Endothelial cell of umbilical vein (primary cell): ENCODE measurements around the gene OSBPL6. TPM values are rescaled to one million over a fixed set of nuclear protein-coding genes. Genes with fewer than 3 reads are reported as not detected.

ENCODE experiments used
- BruUV-seq: library from RNA; stranded (reverse); fragments of 400-500 nt; replicated peaks from 2 replicates; lab custom pipeline; 2021; lab: Mats Ljungman, UMichigan
- CTCF ChIA-PET: fragments of 300-600, 350-600 bp; sonication (Branson Sonifier 250); formaldehyde crosslinking; loops from one replicate; lab custom pipeline; 2021; ENCODE audit warnings: antibody characterized with exemption, inconsistent platforms; lab: Charles Lee
- POLR2A ChIA-PET: fragments of 300-600, 350-600 bp; sonication (Branson Sonifier 250); formaldehyde crosslinking; loops from one replicate; lab custom pipeline; 2021; ENCODE audit warnings: antibody characterized with exemption, inconsistent platforms; lab: Charles Lee
- DNase-seq: peaks from one replicate; pipeline ENCODE4 v3.0.0-alpha.2; 2011; ENCODE audit warnings: low read depth, low spot score
- FAIRE-seq: peaks from 2 replicates; lab custom pipeline; 2011; peaks lifted over from hg19 to GRCh38; lab: Jason Lieb, UNC
- H2AFZ ChIP-seq: 2 replicates; pipeline ENCODE4 v1.6.0; 2012; ENCODE audit warnings: low read depth, low read length, control low read depth, inconsistent platforms
- H3K27ac ChIP-seq: 2 replicates; pipeline ENCODE4 v1.5.1; 2011; ENCODE audit warnings: low read depth, mild to moderate bottlenecking, control low read depth, low read length, moderate library complexity; ENCODE audit not compliant: insufficient read depth
- H3K27me3 ChIP-seq, 2 experiments: 2 replicates each; pipeline versions ENCODE4 v1.6.0 to v1.6.1; 2011; ENCODE audit warnings: low read length in 2 of 2, mixed read lengths in 1 of 2; ENCODE audit not compliant: control insufficient read depth in 2 of 2, insufficient read depth in 2 of 2
- H3K36me3 ChIP-seq, 2 experiments: 2 replicates in 1 of 2; 3 replicates in 1 of 2; pipeline ENCODE4 v1.5.1; 2011; ENCODE audit warnings: low read length in 2 of 2, mild to moderate bottlenecking in 1 of 2, moderate library complexity in 1 of 2; ENCODE audit not compliant: control insufficient read depth in 2 of 2, insufficient read depth in 2 of 2; ENCODE audit errors: extremely low read depth in 1 of 2
- H3K4me1 ChIP-seq: 3 replicates; pipeline ENCODE4 v1.5.1; 2011; ENCODE audit warnings: mild to moderate bottlenecking, low read length; ENCODE audit not compliant: control insufficient read depth, insufficient read depth; ENCODE audit errors: extremely low read depth
- H3K4me2 ChIP-seq: 2 replicates; pipeline ENCODE4 v1.6.1; 2011; ENCODE audit warnings: low read length, control low read depth, mixed read lengths; ENCODE audit not compliant: insufficient read depth
- H3K4me3 ChIP-seq, 3 experiments: fragments of 200-600 bp in 1 of 3; sonication (generic), shearing (Covaris generic) in 1 of 3; replicated peaks in 1 of 3; 2 replicates each; pipeline ENCODE4 v1.5.1; 2011 to 2016; ENCODE audit warnings: control low read depth in 3 of 3, low read length in 3 of 3, mild to moderate bottlenecking in 2 of 3, inconsistent platforms in 1 of 3, low read depth in 1 of 3, moderate library complexity in 1 of 3; ENCODE audit not compliant: insufficient read depth in 1 of 3
- H3K79me2 ChIP-seq: 2 replicates; pipeline ENCODE4 v1.6.0; 2012; ENCODE audit warnings: low read length, inconsistent platforms; ENCODE audit not compliant: control insufficient read depth, insufficient read depth
- H3K9ac ChIP-seq: replicated peaks from 2 replicates; pipeline ENCODE3; 2011; ENCODE audit warnings: low read length, control low read depth; ENCODE audit not compliant: insufficient read depth; ENCODE audit errors: extremely low read depth
- H3K9me1 ChIP-seq: replicated peaks from 3 replicates; pipeline ENCODE4 v1.6.0; 2011; ENCODE audit warnings: mild to moderate bottlenecking, low read length; ENCODE audit not compliant: control insufficient read depth, insufficient read depth; ENCODE audit errors: extremely low read depth
- H3K9me3 ChIP-seq: replicated peaks from 2 replicates; pipeline ENCODE4 v1.5.1; 2012; ENCODE audit warnings: low read length, inconsistent platforms; ENCODE audit not compliant: control insufficient read depth, insufficient read depth
- H4K20me1 ChIP-seq: replicated peaks from 2 replicates; pipeline ENCODE3; 2011; ENCODE audit warnings: mild to moderate bottlenecking, low read length; ENCODE audit not compliant: control insufficient read depth, insufficient read depth; ENCODE audit errors: extremely low read depth
- EZH2 ChIP-seq: IDR thresholded peaks from 2 replicates; pipeline ENCODE4 v1.6.1; 2012; ENCODE audit warnings: borderline replicate concordance, low read depth, mild to moderate bottlenecking, moderate library complexity, low read length, inconsistent platforms; ENCODE audit not compliant: severe bottlenecking
- FOS ChIP-seq: IDR thresholded peaks from 2 replicates; pipeline ENCODE4 v1.6.1; 2011; ENCODE audit warnings: mild to moderate bottlenecking, low read length, moderate library complexity, borderline replicate concordance; ENCODE audit not compliant: insufficient read depth
- GATA2 ChIP-seq: IDR thresholded peaks from 2 replicates; pipeline ENCODE4 v1.7.0; 2011; ENCODE audit warnings: low read depth, mild to moderate bottlenecking, moderate library complexity, mixed read lengths, low read length; ENCODE audit not compliant: insufficient read length, insufficient read depth
- JUN ChIP-seq: IDR thresholded peaks from 2 replicates; pipeline ENCODE4 v1.6.1; 2011; ENCODE audit warnings: borderline replicate concordance, low read depth; ENCODE audit not compliant: insufficient read length, insufficient read depth
- MYC ChIP-seq: IDR thresholded peaks from one replicate; pipeline ENCODE4 v1.6.1; 2011; ENCODE audit warnings: mild to moderate bottlenecking, low read depth, low read length
- POLR2A ChIP-seq: IDR thresholded peaks from 2 replicates; pipeline ENCODE4 v1.6.1; 2012; ENCODE audit warnings: low read depth, mild to moderate bottlenecking, control low read depth, low read length
- POLR2AphosphoS5 ChIP-seq: IDR thresholded peaks from 2 replicates; pipeline ENCODE4 v1.6.1; 2012; ENCODE audit warnings: low read depth, mild to moderate bottlenecking, control low read depth, low read length, moderate library complexity; ENCODE audit not compliant: insufficient read depth
- dilution Hi-C: fragments of 300-500 bp; cut with MboI; formaldehyde crosslinking; loops from one replicate; pipeline ENCODE4 v1.15.0; 2019; ENCODE audit warnings: low sequenced_read_pairs; ENCODE audit not compliant: extremely low pct_ligation_motif_present
- intact Hi-C: fragments of 100-400 bp; cut with micrococcal nuclease; formaldehyde crosslinking; loops from one replicate; pipeline ENCODE4 v1.10.0; 2022
- polyA plus RNA-seq, 4 experiments: library from polyadenylated mRNA; depleted of rRNA in 3 of 4; stranded (reverse) in 3 of 4; unstranded in 1 of 4; fragments of >200 nt; gene quantifications; 2 replicates each; pipeline versions ENCODE4 v1.2.1 to v1.2.3, GENCODE V29; 2011 to 2012; ENCODE audit warnings: missing spikeins in 1 of 4
- total RNA-seq: library from RNA; stranded (reverse); gene quantifications from 2 replicates; pipeline ENCODE4 v1.2.3, GENCODE V29; 2021
- TF ChIP-seq, protein P1 (sequence below), 2 donors: IDR thresholded peaks; 1 replicate in 1 of 2; 2 replicates in 1 of 2; pipeline ENCODE4 v1.5.1; 2011; ENCODE audit warnings: low read length in 2 of 2, mild to moderate bottlenecking in 2 of 2, moderate library complexity in 2 of 2, control low read depth in 1 of 2, inconsistent platforms in 1 of 2, low read depth in 1 of 2; ENCODE audit not compliant: insufficient read depth in 1 of 2; ENCODE audit errors: extremely low read depth in 1 of 2
- TF ChIP-seq, protein P2 (sequence below): IDR thresholded peaks from 2 replicates; pipeline ENCODE4 v1.6.1; 2011; ENCODE audit not compliant: insufficient read depth, insufficient read length

OSBPL6 gene
- total and polyA plus RNA-seq, 2 donors (not counting 3 experiments of a cell fraction or from before 2014, with no cell fraction given): 1.5 to 2.3 TPM

DNA sequence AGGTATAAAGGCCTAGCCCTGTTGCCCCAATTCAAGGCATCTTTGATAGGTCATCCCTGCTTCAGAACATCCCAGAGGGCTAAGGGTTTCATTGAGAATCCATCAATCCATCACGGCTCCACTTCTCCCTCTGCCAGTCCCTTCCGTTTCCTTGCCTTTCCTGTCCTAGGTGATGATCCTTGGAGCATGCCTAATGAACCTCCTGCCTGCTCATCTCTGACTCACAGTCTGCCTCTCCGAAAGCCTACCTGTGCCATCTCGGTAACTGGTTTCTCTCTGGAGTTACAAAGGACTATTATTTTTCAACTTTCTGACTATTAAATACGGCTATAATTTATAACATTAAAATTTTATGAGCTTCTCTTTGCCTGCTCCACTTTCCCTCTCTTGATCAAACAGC, 36.7 kb upstream of the OSBPL6 start:
- Histone ChIP-seq H2AFZ (no peak overlapping the region), H3K79me2 (no peaks in the 10 kb centered on the region), H3K4me2 (no peak overlapping the region), H3K9ac (no peak overlapping the region), H3K9me3 (no peaks in the 10 kb centered on the region), H3K4me1 (no peaks in the 10 kb centered on the region), H4K20me1 (no peaks in the 10 kb centered on the region), H3K36me3 (no peaks in the 10 kb centered on the region), H3K4me3 (no peak overlapping the region), H3K27ac (no peak overlapping the region), H3K9me1 (no peaks in the 10 kb centered on the region), H3K27me3 (peaks cover 2 to 3% of the 10 kb centered on the region in 2 experiments)
- CTCF ChIA-PET: no interaction called here
- intact Hi-C loops (no loop called here), dilution Hi-C loops (no loop called here)
- DNase-seq: no peak
- BruUV-seq: no TSS peak
- POLR2A ChIA-PET: no interaction called here
- FAIRE-seq: no peak
- TF ChIP-seq, protein P1, sequence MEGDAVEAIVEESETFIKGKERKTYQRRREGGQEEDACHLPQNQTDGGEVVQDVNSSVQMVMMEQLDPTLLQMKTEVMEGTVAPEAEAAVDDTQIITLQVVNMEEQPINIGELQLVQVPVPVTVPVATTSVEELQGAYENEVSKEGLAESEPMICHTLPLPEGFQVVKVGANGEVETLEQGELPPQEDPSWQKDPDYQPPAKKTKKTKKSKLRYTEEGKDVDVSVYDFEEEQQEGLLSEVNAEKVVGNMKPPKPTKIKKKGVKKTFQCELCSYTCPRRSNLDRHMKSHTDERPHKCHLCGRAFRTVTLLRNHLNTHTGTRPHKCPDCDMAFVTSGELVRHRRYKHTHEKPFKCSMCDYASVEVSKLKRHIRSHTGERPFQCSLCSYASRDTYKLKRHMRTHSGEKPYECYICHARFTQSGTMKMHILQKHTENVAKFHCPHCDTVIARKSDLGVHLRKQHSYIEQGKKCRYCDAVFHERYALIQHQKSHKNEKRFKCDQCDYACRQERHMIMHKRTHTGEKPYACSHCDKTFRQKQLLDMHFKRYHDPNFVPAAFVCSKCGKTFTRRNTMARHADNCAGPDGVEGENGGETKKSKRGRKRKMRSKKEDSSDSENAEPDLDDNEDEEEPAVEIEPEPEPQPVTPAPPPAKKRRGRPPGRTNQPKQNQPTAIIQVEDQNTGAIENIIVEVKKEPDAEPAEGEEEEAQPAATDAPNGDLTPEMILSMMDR (IDR thresholded peaks at IDR 0.05; ENCODE audit: extremely low read depth in 1 of 2, insufficient read depth in 1 of 2, low read depth in 1 of 2, low read length in 2 of 2): no peak
- no peak for TF ChIP-seq POLR2AphosphoS5
- no peak for TF ChIP-seq POLR2A
- TF ChIP-seq EZH2: no peak

DNA sequence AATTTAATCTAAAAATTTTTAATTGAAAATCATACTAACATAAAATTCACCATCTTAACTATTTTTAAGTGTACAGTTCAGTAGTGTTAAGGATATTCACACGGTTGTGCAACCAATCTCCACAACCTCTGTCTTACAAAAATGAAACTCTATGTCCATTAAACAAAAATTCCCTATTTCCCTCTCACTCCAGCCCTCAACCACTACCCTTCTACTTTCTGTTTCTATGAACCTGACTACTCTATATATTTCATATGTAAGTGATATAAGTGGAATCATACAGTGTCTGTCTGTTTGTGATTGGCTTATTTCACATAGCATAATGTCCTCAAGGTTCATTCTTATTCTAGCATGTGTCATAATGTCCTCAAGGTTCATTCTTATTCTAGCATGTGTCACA, 34.3 kb upstream of the OSBPL6 start:
- Histone ChIP-seq H3K4me2 (no peak overlapping the region), H3K36me3 (no peaks in the 10 kb centered on the region), H3K9me1 (no peaks in the 10 kb centered on the region), H3K9me3 (no peaks in the 10 kb centered on the region), H3K4me1 (no peaks in the 10 kb centered on the region), H3K9ac (no peak overlapping the region), H3K79me2 (no peaks in the 10 kb centered on the region), H3K27me3 (peaks cover 0 to 2% of the 10 kb centered on the region in 2 experiments), H3K27ac (no peak overlapping the region), H4K20me1 (no peaks in the 10 kb centered on the region), H2AFZ (no peak overlapping the region), H3K4me3 (no peak overlapping the region)
- no peak for FAIRE-seq
- TF ChIP-seq POLR2AphosphoS5 (no peak), FOS (no peak), JUN (no peak), GATA2 (no peak), MYC (no peak), POLR2A (no peak), EZH2 (no peak)
- TF ChIP-seq, protein P1 (IDR thresholded peaks at IDR 0.05; ENCODE audit: extremely low read depth in 1 of 2, insufficient read depth in 1 of 2, low read depth in 1 of 2, low read length in 2 of 2): no peak
- TF ChIP-seq, protein P2, sequence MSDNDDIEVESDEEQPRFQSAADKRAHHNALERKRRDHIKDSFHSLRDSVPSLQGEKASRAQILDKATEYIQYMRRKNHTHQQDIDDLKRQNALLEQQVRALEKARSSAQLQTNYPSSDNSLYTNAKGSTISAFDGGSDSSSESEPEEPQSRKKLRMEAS: no peak
- BruUV-seq: no TSS peak
- dilution Hi-C loops: no loop called here
- intact Hi-C loops: no loop called here
- CTCF ChIA-PET: no interaction called here
- POLR2A ChIA-PET: no interaction called here
- DNase-seq: no peak
